ENCODE results near the gene THSD4.
A peak's percentile ranks its signal among the peaks of the same experiment; 100 is the strongest.

The THSD4 gene

GRCh38 chr15:71097890-71098289 lies 17.4 kb upstream of the THSD4 start:
- no peak for DNase-seq (ENCODE audit: low read depth in 2 of 2)

GRCh38 chr15:71098920-71099319 lies 16.4 kb upstream of the THSD4 start:
- no peak for DNase-seq (ENCODE audit: low read depth in 2 of 2)

- DNase-seq (ENCODE audit: low read depth in 2 of 2): peak in 1 of 2 experiments; percentile 27
Measured at GRCh38 chr15:71103102-71103676, 12.1 kb upstream of the THSD4 start.

GRCh38 chr15:71104636-71105035 lies 10.6 kb upstream of the THSD4 start:
- no peak for DNase-seq (ENCODE audit: low read depth in 2 of 2)

- no peak for DNase-seq (ENCODE audit: low read depth in 2 of 2)
Measured at GRCh38 chr15:71105444-71105843, 9.8 kb upstream of the THSD4 start.

- DNase-seq (ENCODE audit: low read depth in 2 of 2): no peak
Measured at GRCh38 chr15:71106802-71107500, 8.3 kb upstream of the THSD4 start.

DNA sequence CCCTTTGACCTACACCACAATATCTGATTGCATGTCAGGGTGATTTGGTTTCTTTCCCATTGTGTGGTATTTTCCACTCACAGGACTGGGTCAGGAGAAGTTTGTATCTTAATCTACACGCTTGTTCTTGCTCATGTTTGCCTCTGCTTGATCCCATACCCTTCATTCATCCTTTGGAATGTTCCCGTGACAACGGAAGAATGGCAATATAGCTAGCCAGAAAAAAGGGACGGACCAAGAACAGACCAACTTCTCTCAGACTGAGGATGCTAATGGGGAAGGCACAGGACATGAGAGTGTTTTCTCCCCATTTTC lies 7.8 kb upstream of the THSD4 start:
- DNase-seq (ENCODE audit: low read depth in 2 of 2): no peak

DNA sequence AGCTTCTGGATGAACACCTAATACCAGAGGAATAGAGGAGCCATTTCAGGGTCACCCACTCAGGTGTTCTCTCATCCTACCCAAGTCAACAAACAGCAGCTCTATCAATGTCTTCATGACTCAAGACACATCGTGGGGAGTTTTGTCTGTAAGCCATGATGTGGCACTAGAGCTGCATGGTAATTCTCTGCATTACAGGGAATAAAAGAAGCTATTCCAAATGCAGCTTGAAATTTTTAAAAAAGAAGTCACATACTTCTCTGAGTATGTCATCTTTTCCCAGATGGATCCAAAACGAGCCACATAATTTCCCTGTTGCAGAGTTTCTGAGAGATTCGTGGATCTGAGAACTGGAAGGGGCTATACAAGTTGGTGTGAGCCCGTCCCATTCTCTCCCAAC lies 6.1 kb upstream of the THSD4 start:
- peak; percentile 66 to 67 for DNase-seq (ENCODE audit: low read depth in 2 of 2)

DNA sequence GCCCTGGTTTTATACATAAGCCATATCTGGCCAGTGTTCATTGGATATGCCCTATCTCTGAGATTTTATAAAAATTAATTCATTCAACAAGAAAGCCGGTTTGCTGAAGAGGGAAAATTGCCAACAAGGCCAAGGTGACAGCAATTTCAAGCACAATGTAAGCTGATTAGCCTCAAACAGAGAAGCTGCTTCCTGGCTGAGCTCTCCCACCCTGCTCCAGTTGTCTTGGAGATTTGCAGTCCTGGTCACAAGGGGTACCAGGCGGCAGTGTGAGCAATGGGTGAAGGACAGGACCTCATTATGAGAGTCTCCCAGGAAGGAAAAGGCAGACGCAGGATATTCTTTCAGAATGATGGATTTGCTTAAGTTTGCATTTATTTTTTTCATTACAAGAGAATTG lies 5.4 kb upstream of the THSD4 start:
- no peak for DNase-seq (ENCODE audit: low read depth in 2 of 2)

DNA sequence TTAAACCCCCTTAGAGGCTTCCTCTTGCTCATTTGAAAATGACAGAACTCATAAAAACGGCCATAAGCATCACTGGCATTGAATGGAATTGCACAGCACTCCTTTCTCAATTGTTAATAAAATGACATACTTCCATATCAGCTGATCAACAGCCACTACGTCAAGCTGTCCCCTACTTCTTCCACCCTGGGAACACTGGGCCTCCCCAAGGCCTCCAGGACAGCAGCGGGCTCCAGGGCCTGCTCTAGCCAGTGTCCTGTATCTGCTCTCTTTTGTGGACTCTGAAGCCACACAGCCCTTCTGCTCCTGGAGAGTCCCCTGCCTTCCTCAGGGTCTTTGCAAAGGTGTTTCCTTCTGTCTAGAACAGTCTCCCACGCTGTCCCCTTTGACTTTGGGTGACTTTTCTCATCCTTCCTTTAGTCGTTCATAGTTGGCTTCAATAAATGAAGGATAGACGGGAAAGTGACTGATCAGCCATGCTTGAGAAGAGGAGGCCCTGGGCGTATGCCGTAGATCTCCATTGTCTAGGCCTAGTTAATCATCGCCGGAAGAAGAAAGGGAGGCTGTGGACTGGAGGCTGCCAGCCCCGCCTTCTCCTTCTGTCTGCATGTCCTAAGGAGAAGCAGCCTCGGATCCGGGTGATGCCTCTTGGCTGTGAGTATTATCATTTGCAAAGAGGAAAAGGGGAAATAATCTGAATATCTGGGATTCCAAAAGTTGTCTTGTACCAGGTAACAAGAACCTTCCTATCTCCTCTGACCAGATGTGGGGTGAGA lies 4.7 kb upstream of the THSD4 start:
- no peak for DNase-seq (ENCODE audit: low read depth in 2 of 2)

- DNase-seq (ENCODE audit: low read depth in 2 of 2): no peak
Measured at GRCh38 chr15:71111181-71111565, 4.1 kb upstream of the THSD4 start.

DNA sequence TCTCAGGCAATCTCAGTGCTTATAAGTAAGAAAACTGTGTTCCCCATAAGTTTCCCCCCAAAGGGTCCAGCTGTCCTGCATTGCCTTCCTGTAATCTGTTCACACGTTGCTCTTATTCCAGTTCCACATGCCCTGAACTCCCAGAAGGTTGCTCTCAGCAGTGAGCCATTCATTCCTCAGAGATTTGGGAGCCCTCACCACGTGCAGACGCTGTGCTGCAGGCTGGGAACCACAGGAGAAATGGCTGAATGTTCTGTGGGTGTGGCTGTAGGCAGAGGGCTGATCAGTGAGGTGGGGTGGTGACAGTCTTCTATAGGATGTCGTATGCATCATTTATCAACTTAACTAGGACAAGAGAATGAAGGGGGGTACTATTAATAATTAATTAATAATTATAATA lies 3.3 kb upstream of the THSD4 start:
- DNase-seq (ENCODE audit: low read depth in 2 of 2): no peak

DNA sequence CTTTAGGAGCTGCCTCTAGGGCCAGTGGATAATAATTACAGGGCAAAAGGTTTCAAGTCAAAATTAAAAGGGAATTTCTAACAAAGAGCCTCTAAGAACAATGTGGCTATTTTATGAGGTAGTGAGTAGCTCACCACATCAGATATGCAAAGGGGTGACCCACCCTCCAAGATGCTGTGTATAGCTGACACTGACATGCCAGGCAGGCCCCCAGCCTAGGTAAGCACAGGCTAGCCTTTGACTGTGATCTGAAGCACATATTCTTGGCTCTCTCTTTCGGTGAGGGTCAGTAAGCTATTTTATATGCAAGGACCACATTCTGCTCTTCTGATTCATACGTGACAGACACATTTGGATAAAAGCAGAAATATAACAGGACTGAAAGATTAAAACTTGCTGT lies 2.8 kb upstream of the THSD4 start:
- DNase-seq (ENCODE audit: low read depth in 2 of 2): no peak

GRCh38 chr15:71114066-71114680 lies 1.1 kb upstream of the THSD4 start:
- no peak for DNase-seq (ENCODE audit: low read depth in 2 of 2)

GRCh38 chr15:71115567-71116351 lies 488 bp downstream of the THSD4 start:
- no peak for DNase-seq (ENCODE audit: low read depth in 2 of 2)

GRCh38 chr15:71116366-71116765 lies 1.1 kb downstream of the THSD4 start:
- DNase-seq (ENCODE audit: low read depth in 2 of 2): no peak

GRCh38 chr15:71116942-71117341 lies 1.7 kb downstream of the THSD4 start:
- DNase-seq (ENCODE audit: low read depth in 2 of 2): no peak

DNA sequence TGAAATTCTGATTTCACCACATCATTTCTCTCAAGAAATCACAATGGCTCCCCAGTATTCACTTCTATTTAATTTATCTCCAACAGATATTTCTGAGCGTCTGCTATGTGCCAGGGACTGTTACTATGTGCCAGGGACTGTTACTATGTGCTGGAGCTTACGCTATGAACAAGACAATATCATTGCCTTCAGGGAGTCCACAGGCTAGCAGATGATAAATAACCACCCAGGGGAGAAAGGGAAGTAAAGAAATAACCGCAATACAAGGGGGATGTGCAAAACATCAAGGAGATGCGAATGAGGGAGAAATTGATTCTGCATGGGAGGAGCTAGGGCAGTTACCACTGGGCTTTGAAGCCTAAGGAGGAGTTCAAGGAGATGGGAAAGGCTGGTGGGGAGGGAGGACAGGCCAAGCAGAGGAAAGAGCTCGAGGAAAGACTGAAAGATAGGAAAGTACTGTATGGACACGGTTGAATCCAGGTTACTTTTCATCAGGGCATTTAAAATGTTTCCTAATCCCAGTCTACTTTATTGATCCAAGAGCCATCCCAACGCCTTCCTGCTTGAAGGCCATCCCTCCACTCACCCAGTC lies 2.5 kb downstream of the THSD4 start:
- DNase-seq (ENCODE audit: low read depth in 2 of 2): no peak

GRCh38 chr15:71118345-71118744 lies 3.1 kb downstream of the THSD4 start:
- no peak for DNase-seq (ENCODE audit: low read depth in 2 of 2)

GRCh38 chr15:71118881-71119632 lies 3.8 kb downstream of the THSD4 start:
- DNase-seq (ENCODE audit: low read depth in 2 of 2): no peak

- DNase-seq (ENCODE audit: low read depth in 2 of 2): no peak
Measured at GRCh38 chr15:71120428-71120944, 5.2 kb downstream of the THSD4 start.
